GM12878 (cell line): ENCODE data around the gene PTPRD. TPM values are rescaled to one million over a fixed set of nuclear protein-coding genes. Genes with fewer than 3 reads are reported as not detected.
"Not testable (repeated sequence)": the region's sequence is repeated elsewhere in the genome, so short reads cannot be mapped to it uniquely, and the experiment has no call there.

Experiments
- ATAC-seq: fragments of 200-7000 bp; cut with Tn5 transposase; 3 replicates; pipeline ENCODE4 v1.9.1; 2020; ENCODE audit warnings: mild to moderate bottlenecking, moderate library complexity
- BruUV-seq: library from RNA; stranded (reverse); fragments of 400-500 nt; replicated peaks from 2 replicates; lab custom pipeline; 2021; lab: Mats Ljungman, UMichigan
- CTCF ChIA-PET: fragments of 300-600 bp; sonication (Branson Sonifier 250); formaldehyde crosslinking; extraction: SDS; loops from one replicate; lab custom pipeline; 2021; ENCODE audit warnings: inconsistent platforms; lab: Yijun Ruan, JAX
- POLR2A ChIA-PET: fragments of 350-600 bp; formaldehyde crosslinking; extraction: SDS; loops from one replicate; lab custom pipeline; 2021; ENCODE audit warnings: inconsistent platforms; lab: Charles Lee
- RAD21 ChIA-PET: fragments of 300-600 bp; sonication (Branson Sonifier 250); formaldehyde crosslinking; loops from one replicate; lab custom pipeline; 2023; ENCODE audit warnings: antibody characterized with exemption; ENCODE audit not compliant: unreplicated experiment; lab: Charles Lee
- SMC1A ChIA-PET: fragments of 300-600 bp; sonication (Branson Sonifier 250); formaldehyde crosslinking; loops from one replicate; lab custom pipeline; 2023; ENCODE audit not compliant: unreplicated experiment, uncharacterized antibody; lab: Charles Lee
- DNase-seq: peaks from one replicate; pipeline ENCODE4 v3.0.0-alpha.2; 2011; ENCODE audit warnings: low read depth, low spot score
- FAIRE-seq: peaks from 3 replicates; lab custom pipeline; 2011; peaks lifted over from hg19 to GRCh38; lab: Jason Lieb, UNC
- H2AFZ ChIP-seq: 2 replicates; pipeline ENCODE4 v1.6.0; 2011; ENCODE audit warnings: low read depth, low read length, control low read depth; ENCODE audit not compliant: control insufficient read depth
- H3K27ac ChIP-seq: 2 replicates; pipeline ENCODE4 v1.5.1; 2011; ENCODE audit warnings: control low read depth; ENCODE audit not compliant: control insufficient read depth, insufficient read depth
- H3K27me3 ChIP-seq, 2 experiments: replicated peaks in 1 of 2; 2 replicates each; pipeline versions ENCODE4 v1.6.0 to v1.6.1; 2011; ENCODE audit warnings: low read length in 1 of 2; ENCODE audit not compliant: control insufficient read depth in 2 of 2, insufficient read depth in 2 of 2
- H3K36me3 ChIP-seq, 2 experiments: 2 replicates each; pipeline ENCODE4 v1.5.1; 2011; ENCODE audit warnings: low read length in 1 of 2; ENCODE audit not compliant: control insufficient read depth in 2 of 2, insufficient read depth in 2 of 2
- H3K4me1 ChIP-seq: 2 replicates; pipeline ENCODE4 v1.6.1; 2011; ENCODE audit warnings: mild to moderate bottlenecking, low read length, moderate library complexity, mixed read lengths; ENCODE audit not compliant: control insufficient read depth, insufficient read depth
- H3K4me2 ChIP-seq: 2 replicates; pipeline ENCODE4 v1.6.0; 2011; ENCODE audit warnings: control low read depth; ENCODE audit not compliant: control insufficient read depth, insufficient read depth
- H3K4me3 ChIP-seq: fragments of 200-600 bp; sonication (generic); 2 replicates; pipeline ENCODE4 v1.5.1; 2016
- H3K79me2 ChIP-seq: 2 replicates; pipeline ENCODE4 v1.6.0; 2011; ENCODE audit warnings: low read length; ENCODE audit not compliant: control insufficient read depth, insufficient read depth
- H3K9ac ChIP-seq: 2 replicates; pipeline ENCODE4 v1.8.0; 2011; ENCODE audit warnings: low read length, control low read depth, mixed read lengths; ENCODE audit not compliant: control insufficient read depth, insufficient read depth
- H3K9me3 ChIP-seq: replicated peaks from 3 replicates; pipeline ENCODE4 v1.5.1; 2011; ENCODE audit warnings: mild to moderate bottlenecking, low read length; ENCODE audit not compliant: control insufficient read depth, insufficient read depth
- H4K20me1 ChIP-seq: 2 replicates; pipeline ENCODE4 v1.6.0; 2011; ENCODE audit not compliant: control insufficient read depth, insufficient read depth
- FOS ChIP-seq: IDR thresholded peaks from 3 replicates; pipeline ENCODE4 v1.6.1; 2011; ENCODE audit warnings: borderline replicate concordance; ENCODE audit not compliant: insufficient read length; ENCODE audit errors: extremely low read depth
- GATAD2B ChIP-seq: fragments of 450-650 bp; conservative IDR thresholded peaks from 2 replicates; pipeline ENCODE4 v1.6.1; 2017; ENCODE audit warnings: low read depth, mild to moderate bottlenecking, moderate library complexity
- MTA3 ChIP-seq: IDR thresholded peaks from 2 replicates; pipeline ENCODE4 v1.6.1; 2012; ENCODE audit warnings: low read length, inconsistent platforms, borderline replicate concordance
- PML ChIP-seq: IDR thresholded peaks from 2 replicates; pipeline ENCODE4 v1.6.1; 2012; ENCODE audit warnings: low read length, inconsistent platforms
- POLR2AphosphoS2 ChIP-seq: IDR thresholded peaks from 2 replicates; pipeline ENCODE4 v1.6.1; 2011; ENCODE audit warnings: low read depth, mild to moderate bottlenecking, low read length, improper control_type of control experiment, moderate library complexity
- RB1 ChIP-seq: fragments of 450-650 bp; formaldehyde crosslinking; IDR thresholded peaks from 2 replicates; pipeline ENCODE4 v1.6.1; 2017; ENCODE audit warnings: mild to moderate bottlenecking, borderline replicate concordance
- RFX5 ChIP-seq: IDR thresholded peaks from 2 replicates; pipeline ENCODE4 v1.6.1; 2011; ENCODE audit warnings: low read depth, low read length, improper control_type of control experiment
- SMAD5 ChIP-seq: IDR thresholded peaks from 2 replicates; pipeline ENCODE4 v1.6.1; 2016; ENCODE audit warnings: antibody characterized with exemption, low read depth
- SREBF2 ChIP-seq: IDR thresholded peaks from 2 replicates; pipeline ENCODE4 v1.6.1; 2012; ENCODE audit warnings: mild to moderate bottlenecking, low read length
- TCF3 ChIP-seq: IDR thresholded peaks from 2 replicates; pipeline ENCODE4 v1.6.1; 2012; ENCODE audit warnings: low read depth, mild to moderate bottlenecking, low read length, borderline replicate concordance; ENCODE audit not compliant: insufficient read depth
- ZSCAN29 ChIP-seq: fragments of 450-650 bp; IDR thresholded peaks from 2 replicates; pipeline ENCODE4 v1.6.1; 2017; ENCODE audit warnings: mild to moderate bottlenecking, moderate library complexity
- WGBS: methylation state at CpG from one replicate; pipeline ENCODE4 v1.1.6; 2016; ENCODE audit warnings: low lambda C conversion rate; ENCODE audit not compliant: insufficient replicate concordance, insufficient coverage; ENCODE audit errors: missing lambda C conversion rate; 5-methylcytosine and 5-hydroxymethylcytosine counted together
- in situ Hi-C: fragments of 300-500 bp; cut with MboI; formaldehyde crosslinking; loops from 9 replicates; pipeline ENCODE4 v1.14.3; 2018; ENCODE audit warnings: mixed read lengths
- intact Hi-C: fragments of 100-400 bp; cut with micrococcal nuclease; formaldehyde crosslinking; loops from one replicate; pipeline ENCODE4 v1.14.2; 2022; ENCODE audit not compliant: unreplicated experiment
- polyA plus RNA-seq, 11 experiments: library from polyadenylated mRNA; depleted of rRNA in 4 of 11; unstranded in 6 of 11; stranded (reverse) in 5 of 11; fragments of >200 nt; fragmentation: Nextera tagmentation in 4 of 11; fragmentation: Illumina TruSeq in 1 of 11; extraction: Ambion mirVana in 4 of 11; extraction: Trizol in 1 of 11; gene quantifications; 1 replicate in 1 of 11; 2 replicates in 10 of 11; pipeline versions ENCODE4 v1.2.1 to v1.2.3, GENCODE V29; 2011 to 2016; ENCODE audit warnings: inconsistent platforms in 2 of 11, missing spikeins in 2 of 11, low read depth in 1 of 11
- total RNA-seq, 4 experiments: library from RNA; depleted of rRNA in 3 of 4; stranded (reverse); fragments of >200 nt in 3 of 4; fragmentation: Illumina TruSeq in 1 of 4; extraction: Trizol in 1 of 4; gene quantifications; 2 replicates each; pipeline versions ENCODE4 v1.2.1 to v1.2.3, GENCODE V29; 2013 to 2021
- TF ChIP-seq, protein P1 (sequence below): fragments of 450-650 bp; IDR thresholded peaks from 2 replicates; pipeline ENCODE4 v1.6.1; 2017; ENCODE audit warnings: mild to moderate bottlenecking, low read depth, inconsistent platforms; ENCODE audit not compliant: poor library complexity, severe bottlenecking
- TF ChIP-seq, protein P2 (sequence below): IDR thresholded peaks from 2 replicates; pipeline ENCODE4 v1.6.1; 2011; ENCODE audit warnings: low read depth, mild to moderate bottlenecking, low read length, moderate library complexity, borderline replicate concordance; ENCODE audit errors: extremely low read depth
- TF ChIP-seq, protein P3 (sequence below): IDR thresholded peaks from 2 replicates; pipeline ENCODE4 v1.6.1; 2011; ENCODE audit warnings: mild to moderate bottlenecking, low read depth, low read length, moderate library complexity; ENCODE audit not compliant: insufficient replicate concordance

Gene PTPRD
- total and polyA plus RNA-seq, 10 of the 15 experiments (the other 5 are each of a cell fraction or from before 2014, with no cell fraction given), result under 0.01 to 0.05 (median 0.01) TPM; not detected in 7

DNA sequence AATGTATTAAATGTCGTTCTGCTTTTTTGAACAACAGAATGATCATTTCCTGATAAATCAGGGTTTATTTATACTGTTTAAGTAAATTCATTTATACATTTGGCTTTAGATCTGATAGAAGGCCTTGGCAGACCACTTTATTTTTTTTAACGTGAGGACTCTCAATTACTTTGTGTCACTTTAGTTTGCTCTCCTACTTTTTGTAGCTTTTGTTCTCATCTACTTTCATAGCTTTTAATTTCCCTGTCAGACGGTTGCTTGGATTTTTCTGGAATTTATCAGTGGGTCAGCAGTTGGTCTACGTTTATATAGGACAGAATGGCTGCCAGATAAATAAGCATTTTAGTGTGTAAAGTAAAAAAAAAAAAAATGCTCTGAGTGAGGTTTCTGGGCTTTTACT lies 1910.9 kb downstream of the PTPRD start:
- intact Hi-C loops, result no loop called here
- TF ChIP-seq, protein P1, sequence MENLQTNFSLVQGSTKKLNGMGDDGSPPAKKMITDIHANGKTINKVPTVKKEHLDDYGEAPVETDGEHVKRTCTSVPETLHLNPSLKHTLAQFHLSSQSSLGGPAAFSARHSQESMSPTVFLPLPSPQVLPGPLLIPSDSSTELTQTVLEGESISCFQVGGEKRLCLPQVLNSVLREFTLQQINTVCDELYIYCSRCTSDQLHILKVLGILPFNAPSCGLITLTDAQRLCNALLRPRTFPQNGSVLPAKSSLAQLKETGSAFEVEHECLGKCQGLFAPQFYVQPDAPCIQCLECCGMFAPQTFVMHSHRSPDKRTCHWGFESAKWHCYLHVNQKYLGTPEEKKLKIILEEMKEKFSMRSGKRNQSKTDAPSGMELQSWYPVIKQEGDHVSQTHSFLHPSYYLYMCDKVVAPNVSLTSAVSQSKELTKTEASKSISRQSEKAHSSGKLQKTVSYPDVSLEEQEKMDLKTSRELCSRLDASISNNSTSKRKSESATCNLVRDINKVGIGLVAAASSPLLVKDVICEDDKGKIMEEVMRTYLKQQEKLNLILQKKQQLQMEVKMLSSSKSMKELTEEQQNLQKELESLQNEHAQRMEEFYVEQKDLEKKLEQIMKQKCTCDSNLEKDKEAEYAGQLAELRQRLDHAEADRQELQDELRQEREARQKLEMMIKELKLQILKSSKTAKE, result no peak
- no peak for TF ChIP-seq RB1
- TF ChIP-seq GATAD2B, result no peak
- TF ChIP-seq, protein P2, sequence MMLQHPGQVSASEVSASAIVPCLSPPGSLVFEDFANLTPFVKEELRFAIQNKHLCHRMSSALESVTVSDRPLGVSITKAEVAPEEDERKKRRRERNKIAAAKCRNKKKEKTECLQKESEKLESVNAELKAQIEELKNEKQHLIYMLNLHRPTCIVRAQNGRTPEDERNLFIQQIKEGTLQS, result no peak
- no peak for TF ChIP-seq MTA3
- no peak for TF ChIP-seq FOS
- TF ChIP-seq, protein P3, sequence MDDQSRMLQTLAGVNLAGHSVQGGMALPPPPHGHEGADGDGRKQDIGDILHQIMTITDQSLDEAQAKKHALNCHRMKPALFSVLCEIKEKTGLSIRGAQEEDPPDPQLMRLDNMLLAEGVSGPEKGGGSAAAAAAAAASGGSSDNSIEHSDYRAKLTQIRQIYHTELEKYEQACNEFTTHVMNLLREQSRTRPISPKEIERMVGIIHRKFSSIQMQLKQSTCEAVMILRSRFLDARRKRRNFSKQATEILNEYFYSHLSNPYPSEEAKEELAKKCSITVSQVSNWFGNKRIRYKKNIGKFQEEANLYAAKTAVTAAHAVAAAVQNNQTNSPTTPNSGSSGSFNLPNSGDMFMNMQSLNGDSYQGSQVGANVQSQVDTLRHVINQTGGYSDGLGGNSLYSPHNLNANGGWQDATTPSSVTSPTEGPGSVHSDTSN, result no peak
- no peak for TF ChIP-seq ZSCAN29
- TF ChIP-seq PML, result no peak
- no peak for TF ChIP-seq TCF3
- TF ChIP-seq POLR2AphosphoS2, result no peak
- TF ChIP-seq SMAD5, result no peak
- TF ChIP-seq SREBF2, result no peak
- TF ChIP-seq RFX5, result no peak
- ChIA-PET RAD21 (no interaction called here), POLR2A (no interaction called here), SMC1A (no interaction called here), CTCF (no interaction called here)
- Histone ChIP-seq H3K9me3 (no peaks in the 10 kb centered on the region), H3K4me1 (no peaks in the 10 kb centered on the region), H4K20me1 (no peaks in the 10 kb centered on the region), H3K9ac (no peak overlapping the region), H3K36me3 (no peaks in the 10 kb centered on the region), H3K4me2 (no peak overlapping the region), H3K27me3 (no peaks in the 10 kb centered on the region), H3K27ac (no peak overlapping the region), H3K79me2 (no peaks in the 10 kb centered on the region), H2AFZ (no peak overlapping the region), H3K4me3 (no peak overlapping the region)
- BruUV-seq, result no TSS peak
- 0% methylated on average over 4 of the region's 4 CpGs for WGBS
- FAIRE-seq (no peak), ATAC-seq (no peak), DNase-seq (no peak)
- in situ Hi-C loops, result no loop called here

DNA sequence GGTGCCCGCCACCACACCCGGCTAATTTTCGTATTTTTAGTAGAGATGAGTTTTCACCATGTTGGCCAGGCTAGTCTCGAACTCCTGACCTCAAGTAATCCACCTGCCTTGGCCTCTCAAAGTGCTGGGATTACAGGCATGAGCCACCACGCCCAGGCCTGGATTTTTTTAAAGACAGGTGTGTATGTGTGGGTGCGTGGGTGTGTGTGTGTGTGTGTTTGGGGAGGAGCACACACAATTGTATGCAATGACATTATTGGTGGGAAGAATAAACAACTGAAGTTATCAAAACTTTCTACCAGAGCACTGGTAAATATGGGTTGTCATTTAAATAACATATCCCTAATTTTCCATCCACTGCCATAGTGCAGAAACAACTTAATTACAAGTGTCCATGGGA lies 1915.2 kb downstream of the PTPRD start:
- ATAC-seq, DNase-seq, FAIRE-seq, H3K4me3 ChIP-seq, POLR2A ChIA-PET, H3K9ac ChIP-seq, RAD21 ChIA-PET, SMC1A ChIA-PET, H3K36me3 ChIP-seq, in situ Hi-C loops, H4K20me1 ChIP-seq, H3K79me2 ChIP-seq, H3K4me2 ChIP-seq, intact Hi-C loops, H2AFZ ChIP-seq, CTCF ChIA-PET, H3K4me1 ChIP-seq, H3K27me3 ChIP-seq, H3K9me3 ChIP-seq, BruUV-seq, H3K27ac ChIP-seq: not testable (repeated sequence)
- under 1% methylated on average over 6 of the region's 6 CpGs for WGBS
